ENCODE measurements around the gene SLC25A21.
"Not testable (repeated sequence)": the region's sequence is repeated elsewhere in the genome, so short reads cannot be mapped to it uniquely, and the experiment has no call there.

The SLC25A21 gene

GRCh38 chr14:37114559-37114958 lies 57.8 kb downstream of the SLC25A21 start:
- TF ChIP-seq GATA1 (IDR thresholded peaks at IDR 0.05; ENCODE audit: low read depth, low read length) (no peak), POLR2A (IDR thresholded peaks at IDR 0.05; ENCODE audit: low read length) (no peak)
- no peak for DNase-seq

- DNase-seq: no peak
- TF ChIP-seq POLR2A (IDR thresholded peaks at IDR 0.05; ENCODE audit: low read length) (no peak), GATA1 (IDR thresholded peaks at IDR 0.05; ENCODE audit: low read depth, low read length) (no peak)
Measured at GRCh38 chr14:37114002-37114401, 58.4 kb downstream of the SLC25A21 start.

- TF ChIP-seq GATA1 (IDR thresholded peaks at IDR 0.05; ENCODE audit: low read depth, low read length) (no peak), POLR2A (IDR thresholded peaks at IDR 0.05; ENCODE audit: low read length) (no peak)
Measured at GRCh38 chr14:37098132-37098531, 74.3 kb downstream of the SLC25A21 start.

GRCh38 chr14:37094502-37094901 lies 77.9 kb downstream of the SLC25A21 start:
- DNase-seq: peak; percentile 22 to 33

More at GRCh38 chr14:37098132-37098531, 74.3 kb downstream of the SLC25A21 start:
- DNase-seq: no peak

GRCh38 chr14:37093364-37093763 lies 79.0 kb downstream of the SLC25A21 start:
- no peak for DNase-seq
- no peak for TF ChIP-seq POLR2A (IDR thresholded peaks at IDR 0.05; ENCODE audit: low read length)
- no peak for TF ChIP-seq GATA1 (IDR thresholded peaks at IDR 0.05; ENCODE audit: low read depth, low read length)

More at GRCh38 chr14:37094502-37094901, 77.9 kb downstream of the SLC25A21 start:
- TF ChIP-seq GATA1 (IDR thresholded peaks at IDR 0.05; ENCODE audit: low read depth, low read length) (no peak), POLR2A (IDR thresholded peaks at IDR 0.05; ENCODE audit: low read length) (no peak)

GRCh38 chr14:37091651-37092050 lies 80.8 kb downstream of the SLC25A21 start:
- TF ChIP-seq POLR2A (IDR thresholded peaks at IDR 0.05; ENCODE audit: low read length) (no peak), GATA1 (IDR thresholded peaks at IDR 0.05; ENCODE audit: low read depth, low read length) (no peak)
- no peak for DNase-seq

GRCh38 chr14:37090026-37090425 lies 82.4 kb downstream of the SLC25A21 start:
- no peak for TF ChIP-seq POLR2A (IDR thresholded peaks at IDR 0.05; ENCODE audit: low read length)
- no peak for TF ChIP-seq GATA1 (IDR thresholded peaks at IDR 0.05; ENCODE audit: low read depth, low read length)
- DNase-seq: peak in 1 of 2 experiments; percentile 24

GRCh38 chr14:37089410-37089809 lies 83.0 kb downstream of the SLC25A21 start:
- DNase-seq: peak; percentile 11 to 13
- TF ChIP-seq GATA1 (IDR thresholded peaks at IDR 0.05; ENCODE audit: low read depth, low read length) (no peak), POLR2A (IDR thresholded peaks at IDR 0.05; ENCODE audit: low read length) (no peak)

- DNase-seq: peak in 1 of 2 experiments; percentile 8
- TF ChIP-seq POLR2A (IDR thresholded peaks at IDR 0.05; ENCODE audit: low read length): no peak
- no peak for TF ChIP-seq GATA1 (IDR thresholded peaks at IDR 0.05; ENCODE audit: low read depth, low read length)
Measured at GRCh38 chr14:37088356-37089215, 83.8 kb downstream of the SLC25A21 start.

GRCh38 chr14:37087520-37087919 lies 84.9 kb downstream of the SLC25A21 start:
- TF ChIP-seq GATA1 (IDR thresholded peaks at IDR 0.05; ENCODE audit: low read depth, low read length) (no peak), POLR2A (IDR thresholded peaks at IDR 0.05; ENCODE audit: low read length) (no peak)
- peak; percentile 63 to 83 for DNase-seq

GRCh38 chr14:37083599-37083998 lies 88.8 kb downstream of the SLC25A21 start:
- TF ChIP-seq GATA1 (IDR thresholded peaks at IDR 0.05; ENCODE audit: low read depth, low read length): no peak
- TF ChIP-seq POLR2A (IDR thresholded peaks at IDR 0.05; ENCODE audit: low read length): no peak
- peak; percentile 76 to 79 for DNase-seq

- no peak for DNase-seq
- TF ChIP-seq POLR2A (IDR thresholded peaks at IDR 0.05; ENCODE audit: low read length) (no peak), GATA1 (IDR thresholded peaks at IDR 0.05; ENCODE audit: low read depth, low read length) (no peak)
Measured at GRCh38 chr14:37082449-37082848, 90.0 kb downstream of the SLC25A21 start.

GRCh38 chr14:37081856-37082255 lies 90.5 kb downstream of the SLC25A21 start:
- DNase-seq: no peak
- no peak for TF ChIP-seq GATA1 (IDR thresholded peaks at IDR 0.05; ENCODE audit: low read depth, low read length)
- no peak for TF ChIP-seq POLR2A (IDR thresholded peaks at IDR 0.05; ENCODE audit: low read length)

- no peak for DNase-seq
- TF ChIP-seq POLR2A (IDR thresholded peaks at IDR 0.05; ENCODE audit: low read length): no peak
- TF ChIP-seq GATA1 (IDR thresholded peaks at IDR 0.05; ENCODE audit: low read depth, low read length): no peak
Measured at GRCh38 chr14:37081218-37081617, 91.2 kb downstream of the SLC25A21 start.

GRCh38 chr14:37078131-37078530 lies 94.3 kb downstream of the SLC25A21 start:
- no peak for DNase-seq
- TF ChIP-seq GATA1 (IDR thresholded peaks at IDR 0.05; ENCODE audit: low read depth, low read length): no peak
- TF ChIP-seq POLR2A (IDR thresholded peaks at IDR 0.05; ENCODE audit: low read length): no peak

- not testable (repeated sequence) for DNase-seq
Measured at GRCh38 chr14:37074320-37074719, 98.1 kb downstream of the SLC25A21 start.
